ENCODE results near the gene TMEM94.

TMEM94 gene

DNA sequence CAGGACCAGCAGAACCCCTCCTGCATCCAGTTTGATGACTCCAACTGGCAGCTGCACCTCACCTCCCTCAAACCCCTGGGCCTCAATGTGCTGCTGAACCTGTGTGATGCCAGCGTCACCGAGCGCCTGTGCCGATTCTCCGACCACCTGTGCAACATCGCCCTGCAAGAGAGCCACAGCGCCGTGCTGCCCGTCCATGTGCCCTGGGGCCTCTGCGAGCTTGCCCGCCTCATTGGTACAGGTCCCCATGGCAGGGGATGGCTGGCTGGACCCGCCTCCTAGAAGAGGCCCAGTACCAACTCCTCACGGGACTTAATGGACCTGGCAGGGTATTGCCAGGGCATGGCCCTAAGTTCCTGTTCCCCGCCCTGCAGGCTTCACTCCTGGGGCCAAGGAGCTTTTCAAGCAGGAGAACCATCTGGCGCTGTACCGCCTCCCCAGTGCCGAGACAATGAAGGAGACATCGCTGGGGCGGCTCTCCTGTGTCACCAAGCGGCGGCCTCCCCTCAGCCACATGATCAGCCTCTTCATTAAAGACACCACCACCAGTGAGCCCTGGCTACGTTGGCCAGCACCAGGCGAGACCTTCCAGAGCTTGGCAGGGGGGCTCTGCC, 36.2 kb downstream of the TMEM94 start:
- TF ChIP-seq ZNF274 (IDR thresholded peaks at IDR 0.05; ENCODE audit: low read depth, low read length) = no peak

DNA sequence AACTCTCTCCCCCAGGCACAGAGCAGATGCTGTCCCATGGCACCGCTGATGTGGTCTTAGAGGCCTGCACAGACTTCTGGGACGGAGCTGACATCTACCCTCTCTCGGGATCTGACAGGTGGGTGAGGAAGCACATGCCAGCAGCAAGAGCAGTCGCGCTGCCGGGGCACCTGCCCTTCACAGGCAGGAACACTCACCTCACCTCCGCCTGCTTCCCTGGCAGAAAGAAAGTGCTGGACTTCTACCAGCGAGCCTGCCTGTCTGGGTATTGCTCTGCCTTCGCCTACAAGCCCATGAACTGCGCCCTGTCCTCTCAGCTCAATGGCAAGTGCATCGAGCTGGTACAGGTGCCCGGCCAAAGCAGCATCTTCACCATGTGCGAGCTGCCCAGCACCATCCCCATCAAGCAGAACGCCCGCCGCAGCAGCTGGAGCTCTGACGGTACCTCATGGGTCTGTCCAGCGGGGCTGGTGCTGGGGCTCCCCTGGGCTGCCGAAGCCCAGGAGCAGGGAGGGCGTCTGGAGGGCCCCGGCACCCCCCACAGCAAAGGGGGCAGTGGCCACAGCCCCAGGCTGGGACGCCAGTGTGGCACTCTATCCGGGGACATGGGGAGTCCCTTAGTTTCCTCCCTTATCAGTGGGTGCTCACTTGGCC, 37.2 kb downstream of the TMEM94 start:
- TF ChIP-seq ZNF274 (IDR thresholded peaks at IDR 0.05; ENCODE audit: low read depth, low read length) = no peak
- no peak overlapping the region for H3K4me3 ChIP-seq (ENCODE audit: low read length)

More for the DNA sequence above, 36.2 kb downstream of the TMEM94 start:
- no peak overlapping the region for H3K4me3 ChIP-seq (ENCODE audit: low read length)

DNA sequence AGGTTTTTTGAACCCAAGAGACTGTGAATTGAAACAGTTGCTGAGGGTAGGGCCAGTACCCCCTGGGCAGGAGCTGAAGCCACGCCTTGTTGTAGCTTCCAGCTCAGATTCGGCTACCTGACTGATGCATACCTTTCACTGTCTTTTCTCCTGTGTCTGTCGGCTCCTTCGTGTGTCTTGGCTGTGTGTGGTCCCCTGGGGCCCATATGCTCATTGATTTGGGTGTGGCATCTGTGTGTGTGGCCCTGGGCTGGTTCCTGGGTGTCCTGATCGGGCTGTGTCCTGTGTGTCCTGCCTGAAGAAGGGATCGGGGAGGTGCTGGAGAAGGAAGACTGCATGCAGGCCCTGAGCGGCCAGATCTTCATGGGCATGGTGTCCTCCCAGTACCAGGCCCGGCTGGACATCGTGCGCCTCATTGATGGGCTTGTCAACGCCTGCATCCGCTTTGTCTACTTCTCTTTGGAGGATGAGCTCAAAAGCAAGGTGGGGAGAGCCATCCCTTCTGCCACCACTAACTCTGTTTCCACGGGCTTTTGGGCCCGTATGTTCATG, 38.0 kb downstream of the TMEM94 start:
- H3K4me3 ChIP-seq (ENCODE audit: low read length) = no peak overlapping the region

DNA sequence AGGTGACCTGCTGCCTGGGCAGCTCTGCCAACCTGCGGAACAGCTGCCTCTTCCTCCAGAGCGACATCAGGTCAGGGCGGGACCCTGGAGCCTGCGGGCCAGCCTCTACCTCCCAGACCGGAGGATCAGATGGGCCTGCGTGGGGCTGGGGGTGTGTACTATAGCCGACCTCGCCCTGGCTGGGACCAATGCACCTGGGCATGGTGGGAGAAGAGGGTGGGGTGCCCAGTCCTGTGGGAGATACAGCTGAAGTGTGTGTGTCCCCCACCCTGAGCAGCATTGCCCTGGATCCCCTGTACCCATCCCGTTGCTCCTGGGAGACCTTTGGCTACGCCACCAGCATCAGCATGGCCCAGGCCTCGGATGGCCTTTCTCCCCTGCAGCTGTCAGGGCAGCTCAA, 39.6 kb downstream of the TMEM94 start:
- no peak overlapping the region for H3K4me3 ChIP-seq (ENCODE audit: low read length)
- no peak for TF ChIP-seq ZNF274 (IDR thresholded peaks at IDR 0.05; ENCODE audit: low read depth, low read length)

More for the DNA sequence above, 38.0 kb downstream of the TMEM94 start:
- TF ChIP-seq ZNF274 (IDR thresholded peaks at IDR 0.05; ENCODE audit: low read depth, low read length) = no peak

DNA sequence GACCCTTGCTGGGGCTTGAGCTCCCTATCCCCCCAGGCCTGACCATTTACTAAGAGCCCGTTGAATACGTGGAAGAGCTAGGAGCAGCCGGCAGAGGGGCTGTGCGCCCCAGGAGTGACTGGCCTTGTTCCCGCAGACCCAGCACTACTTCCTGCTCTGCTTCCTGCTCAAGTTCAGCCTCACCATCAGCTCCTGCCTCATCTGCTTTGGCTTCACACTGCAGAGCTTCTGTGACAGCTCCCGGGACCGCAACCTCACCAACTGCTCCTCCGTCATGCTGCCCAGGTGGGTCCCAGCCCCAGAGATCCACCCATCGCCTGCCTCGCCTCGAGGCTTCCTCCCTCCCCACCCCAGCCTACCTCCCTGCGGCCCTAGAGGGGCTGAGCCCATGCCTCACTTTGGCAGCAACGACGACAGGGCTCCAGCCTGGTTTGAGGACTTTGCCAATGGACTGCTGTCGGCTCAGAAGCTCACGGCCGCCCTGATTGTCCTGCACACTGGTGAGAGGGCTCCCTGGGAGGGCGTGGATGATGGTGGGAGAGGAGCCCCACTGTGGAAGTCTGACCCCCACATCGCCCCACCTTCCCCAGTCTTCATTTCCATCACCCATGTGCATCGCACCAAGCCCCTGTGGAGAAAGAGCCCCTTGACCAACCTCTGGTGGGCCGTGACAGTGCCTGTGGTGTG, 41.7 kb downstream of the TMEM94 start:
- TF ChIP-seq ZNF274 (IDR thresholded peaks at IDR 0.05; ENCODE audit: low read depth, low read length) = no peak

DNA sequence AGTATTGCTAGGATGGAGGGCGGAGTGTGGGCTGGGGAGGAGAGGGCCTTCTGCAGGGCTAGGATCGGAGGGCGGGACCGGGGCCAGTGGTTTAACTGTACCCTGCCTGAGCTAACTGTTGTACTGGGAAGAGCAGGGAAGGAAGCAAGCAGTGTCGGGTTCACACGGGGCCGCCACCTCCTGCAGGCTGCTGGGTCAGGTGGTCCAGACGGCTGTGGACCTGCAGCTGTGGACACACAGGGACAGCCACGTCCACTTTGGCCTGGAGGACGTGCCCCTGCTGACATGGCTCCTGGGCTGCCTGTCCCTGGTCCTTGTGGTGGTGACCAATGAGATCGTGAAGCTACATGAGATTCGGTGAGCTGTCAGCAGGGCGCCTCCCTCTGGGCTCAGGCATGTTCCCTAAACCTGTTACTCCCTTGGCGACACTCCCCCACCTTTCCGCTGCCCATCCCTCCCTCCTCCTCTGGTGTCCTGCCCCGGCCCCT, 42.3 kb downstream of the TMEM94 start:
- H3K4me3 ChIP-seq (ENCODE audit: low read length) = no peak overlapping the region
- TF ChIP-seq ZNF274 (IDR thresholded peaks at IDR 0.05; ENCODE audit: low read depth, low read length) = no peak

More for the DNA sequence above, 41.7 kb downstream of the TMEM94 start:
- H3K4me3 ChIP-seq (ENCODE audit: low read length) = no peak overlapping the region

DNA sequence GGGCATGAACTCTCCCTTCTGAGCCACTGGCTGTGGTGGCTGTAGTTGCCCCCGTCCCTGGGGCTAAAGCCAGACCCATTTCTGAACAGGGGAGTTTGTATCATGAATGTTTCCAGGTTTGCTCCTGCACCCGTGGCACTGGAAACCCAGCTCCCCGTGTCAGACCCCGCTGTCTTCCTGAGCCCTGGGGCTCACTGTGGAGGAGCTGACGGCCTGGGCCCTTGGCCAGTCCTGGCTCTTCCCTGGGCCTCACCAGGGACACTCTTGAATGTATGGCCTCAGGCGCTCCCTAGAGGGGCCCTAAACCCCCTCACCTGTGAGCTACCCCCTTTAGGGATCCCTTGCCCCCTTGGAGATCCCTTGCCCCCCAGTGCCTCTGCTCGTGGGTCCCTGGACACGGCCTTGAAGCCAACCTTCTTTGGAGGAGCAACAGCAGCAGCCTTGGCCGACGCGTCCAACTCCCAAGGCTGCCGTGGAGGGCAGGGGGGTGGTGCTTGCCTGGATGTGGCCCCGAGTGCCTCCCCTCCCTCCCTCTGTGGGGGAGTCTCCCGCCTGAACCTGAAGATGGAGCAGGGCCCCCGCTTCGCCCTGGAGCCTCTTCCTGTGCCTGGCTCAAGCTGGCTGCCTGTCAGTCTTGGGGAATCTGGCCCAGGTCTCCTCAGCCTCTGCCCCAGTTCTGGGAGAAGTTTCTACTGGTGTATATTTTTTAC, 43.0 kb downstream of the TMEM94 start:
- TF ChIP-seq ZNF274 (IDR thresholded peaks at IDR 0.05; ENCODE audit: low read depth, low read length) = no peak
- no peak overlapping the region for H3K4me3 ChIP-seq (ENCODE audit: low read length)

DNA sequence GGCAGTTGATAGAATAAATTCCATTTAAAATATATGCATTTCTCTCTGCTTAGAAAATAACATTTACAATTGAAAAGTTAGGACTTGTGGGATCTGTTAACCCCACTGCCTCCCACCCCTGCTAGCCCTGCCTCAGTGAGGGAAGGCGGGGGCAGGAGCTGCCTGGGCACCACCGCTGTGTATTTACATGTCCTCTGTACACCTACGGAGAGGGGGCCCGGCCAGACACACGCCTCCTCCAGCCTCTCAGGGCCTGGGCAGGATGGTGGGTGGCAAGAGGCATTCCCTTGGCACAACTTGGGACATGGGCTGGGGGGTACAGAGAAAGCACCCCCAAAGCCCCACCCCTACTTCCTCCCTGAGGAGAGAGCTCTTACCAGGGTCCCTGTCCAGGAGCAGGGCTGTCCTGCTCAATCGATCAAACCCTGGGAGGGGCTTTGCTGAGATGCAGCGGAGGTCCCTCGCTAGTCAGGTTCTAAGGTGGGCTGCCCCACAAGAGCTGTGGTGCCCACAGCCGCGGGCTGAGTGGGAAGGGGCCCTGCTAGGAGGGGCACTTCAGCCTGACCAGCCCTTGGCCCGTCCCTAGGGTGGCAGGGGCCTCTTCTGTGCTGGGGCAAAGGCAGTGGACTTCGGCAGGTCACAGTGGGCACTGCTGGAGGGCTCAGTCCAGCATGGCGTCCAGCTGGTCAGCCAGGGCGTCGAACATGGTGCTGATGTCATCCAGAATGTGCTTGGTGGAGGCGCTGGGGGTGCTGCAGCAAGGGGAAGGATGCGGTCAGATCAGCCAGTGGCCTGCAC, 44.2 kb downstream of the TMEM94 start:
- H3K4me3 ChIP-seq (ENCODE audit: low read length) = no peak overlapping the region
- TF ChIP-seq ZNF274 (IDR thresholded peaks at IDR 0.05; ENCODE audit: low read depth, low read length) = no peak

DNA sequence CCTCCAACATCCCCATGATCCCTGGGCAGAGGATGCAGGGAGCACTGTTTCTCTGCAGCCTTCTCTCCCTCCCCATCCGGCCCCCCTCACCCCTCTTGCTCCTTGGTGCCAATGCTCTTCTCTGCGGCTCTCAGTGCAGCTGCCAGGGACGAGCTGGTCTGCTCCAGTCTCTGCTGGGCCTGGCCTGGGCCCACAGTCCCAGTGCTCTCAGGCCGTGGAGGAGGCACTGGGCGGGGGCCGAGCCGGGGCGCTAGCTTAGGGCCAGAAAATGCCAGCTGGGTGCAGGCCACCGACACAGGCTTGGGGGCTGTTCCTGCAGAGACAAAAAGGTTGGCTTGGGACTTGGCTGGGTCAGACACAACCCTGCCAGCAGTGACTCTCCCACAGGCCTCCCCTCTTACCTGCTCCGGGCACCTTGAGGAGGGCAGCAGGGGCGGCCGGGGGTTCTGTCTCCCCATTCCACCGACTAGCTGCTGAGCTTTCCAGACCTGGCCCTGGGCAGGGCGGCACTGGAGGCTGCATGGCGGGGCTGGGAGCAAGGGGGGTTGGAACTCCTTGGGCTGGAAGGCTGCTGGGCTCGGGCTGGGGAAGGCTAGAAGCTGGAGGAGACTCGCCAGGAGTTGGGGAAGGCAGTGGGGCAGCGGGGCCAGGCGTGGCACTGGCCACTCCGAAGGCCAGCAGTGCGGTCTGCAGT, 45.1 kb downstream of the TMEM94 start:
- no peak for TF ChIP-seq ZNF274 (IDR thresholded peaks at IDR 0.05; ENCODE audit: low read depth, low read length)

DNA sequence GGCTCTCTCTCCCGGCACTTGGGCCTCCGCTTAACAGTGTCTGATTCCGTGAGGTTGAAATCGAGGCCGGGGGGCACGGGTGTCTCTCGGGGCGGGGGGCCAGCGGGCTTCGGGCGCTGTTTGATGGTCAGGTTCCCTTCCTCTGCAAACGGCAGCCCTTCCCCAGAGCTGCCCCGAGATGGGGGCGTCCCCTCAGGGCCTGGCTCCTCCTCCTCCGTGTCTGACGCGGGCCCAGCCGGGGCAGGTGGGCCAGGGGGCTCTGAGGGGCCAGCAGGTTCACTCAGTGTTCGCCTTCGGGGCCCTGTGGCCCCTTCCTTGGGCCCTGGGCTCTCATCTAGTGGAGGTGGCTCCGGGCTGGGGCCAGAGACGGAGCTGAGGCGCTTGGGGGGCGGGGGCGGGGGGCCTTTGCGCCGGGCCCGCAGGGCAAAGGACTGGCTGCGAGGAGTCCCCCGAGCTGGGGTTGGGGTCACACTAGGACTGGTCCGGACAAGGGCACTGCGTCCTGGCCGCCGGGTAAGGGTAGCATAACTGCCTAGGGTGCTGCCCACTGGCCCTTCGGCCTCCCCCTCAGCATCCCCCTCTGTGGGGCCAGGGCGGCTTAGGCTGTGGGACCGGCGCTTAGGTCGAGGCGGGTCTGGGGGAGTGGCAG, 45.8 kb downstream of the TMEM94 start:
- no peak for TF ChIP-seq ZNF274 (IDR thresholded peaks at IDR 0.05; ENCODE audit: low read depth, low read length)

More for the DNA sequence above, 45.1 kb downstream of the TMEM94 start:
- no peak overlapping the region for H3K4me3 ChIP-seq (ENCODE audit: low read length)

DNA sequence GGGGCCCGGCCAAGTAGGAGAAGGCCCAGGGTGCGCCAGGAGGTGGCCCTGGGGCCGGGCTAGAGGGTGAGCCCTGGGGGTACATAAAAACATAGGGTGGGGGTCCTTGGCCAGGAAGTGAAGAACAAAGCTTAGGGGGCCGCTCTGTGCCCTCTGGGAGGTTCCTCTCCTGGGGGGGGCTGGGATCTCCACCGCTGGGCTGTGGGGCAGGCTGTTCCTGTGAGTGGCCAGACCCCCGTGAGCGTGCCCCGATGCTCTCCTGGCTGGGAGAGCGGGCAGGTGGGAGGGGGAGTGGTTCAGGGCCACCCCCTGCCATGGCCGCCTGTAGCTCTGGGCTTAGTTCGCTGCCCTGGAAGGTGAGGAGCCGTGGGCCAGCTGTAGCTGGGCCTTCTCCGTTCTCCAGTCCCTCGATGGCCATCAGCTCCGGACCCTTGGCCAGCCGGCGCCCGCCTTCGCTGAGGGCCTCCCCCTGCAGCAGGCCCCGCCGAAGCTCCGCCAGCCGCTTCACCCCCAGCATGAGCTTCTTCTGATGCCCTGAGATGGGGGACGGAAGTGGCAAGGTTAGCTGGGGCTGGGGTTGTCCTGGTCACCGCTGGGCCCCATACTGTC, 46.4 kb downstream of the TMEM94 start:
- H3K4me3 ChIP-seq (ENCODE audit: low read length) = no peak overlapping the region
- TF ChIP-seq ZNF274 (IDR thresholded peaks at IDR 0.05; ENCODE audit: low read depth, low read length) = no peak

More for the DNA sequence above, 45.8 kb downstream of the TMEM94 start:
- no peak overlapping the region for H3K4me3 ChIP-seq (ENCODE audit: low read length)

All from GM08714 (cell line).